Kidney (tissue), 14 donors: ENCODE measurements around the gene MEPCE. TPM values are rescaled to one million over a fixed set of nuclear protein-coding genes. Genes with fewer than 3 reads are reported as not detected.

Source experiments
- DNase-seq, 5 donors: peaks; one replicate each; pipeline ENCODE4 v3.0.0-alpha.2; 2013 to 2020
- FAIRE-seq: peaks from 2 replicates; lab custom pipeline; 2012; peaks lifted over from hg19 to GRCh38; lab: Jason Lieb, UNC
- H3K27ac ChIP-seq, 2 donors: one replicate each; pipeline ENCODE4 v1.7.0; 2013; ENCODE audit warnings: low read depth in 2 of 2, low read length in 2 of 2, inconsistent platforms in 1 of 2
- H3K27me3 ChIP-seq: one replicate; pipeline ENCODE4 v1.7.1; 2013; ENCODE audit warnings: low read length, inconsistent platforms; ENCODE audit not compliant: control insufficient read depth, insufficient read depth
- H3K36me3 ChIP-seq, 3 donors: one replicate each; pipeline versions ENCODE4 v1.7.0 to v1.7.1; 2013; ENCODE audit warnings: low read length in 3 of 3, control low read depth in 1 of 3, inconsistent platforms in 1 of 3; ENCODE audit not compliant: insufficient read depth in 3 of 3, control insufficient read depth in 2 of 3
- H3K4me1 ChIP-seq, 3 donors: one replicate each; pipeline versions ENCODE4 v1.7.0 to v1.7.1; 2013; ENCODE audit warnings: low read length in 3 of 3, inconsistent platforms in 1 of 3, low read depth in 1 of 3; ENCODE audit not compliant: control insufficient read depth in 2 of 3, insufficient read depth in 2 of 3
- H3K4me3 ChIP-seq, 3 donors: one replicate each; pipeline versions ENCODE4 v1.7.0 to v1.8.1; 2013; ENCODE audit warnings: low read length in 3 of 3, control low read depth in 1 of 3, inconsistent platforms in 1 of 3
- H3K9ac ChIP-seq, 3 donors: one replicate each; pipeline versions ENCODE4 v1.7.0 to v1.7.1; 2013; ENCODE audit warnings: low read length in 3 of 3, control low read depth in 1 of 3, inconsistent platforms in 1 of 3
- H3K9me3 ChIP-seq, 3 donors: one replicate each; pipeline versions ENCODE4 v1.7.0 to v1.7.1; 2013; ENCODE audit warnings: low read length in 3 of 3, control low read depth in 1 of 3, inconsistent platforms in 1 of 3; ENCODE audit not compliant: control insufficient read depth in 2 of 3, insufficient read depth in 1 of 3
- CTCF ChIP-seq: IDR thresholded peaks from 3 replicates; pipeline ENCODE4 v1.5.1; 2012; ENCODE audit warnings: mild to moderate bottlenecking, moderate library complexity, borderline replicate concordance; ENCODE audit not compliant: insufficient read depth; ENCODE audit errors: extremely low read depth
- intact Hi-C: fragments of 100-400 bp; cut with DNase I; formaldehyde crosslinking; loops from one replicate; pipeline ENCODE4 v1.11.1; 2022
- polyA plus RNA-seq: library from polyadenylated mRNA; stranded (reverse); fragments of 350-450 nt; fragmentation: Illumina TruSeq; extraction: RNeasy Lipid Tissue Mini Kit (QIAGEN cat#74804); gene quantifications from one replicate; pipeline ENCODE4 v1.2.3, GENCODE V29; 2014; ENCODE audit warnings: low read depth, low replicate concordance; ENCODE audit not compliant: insufficient read depth
- total RNA-seq: library from RNA; stranded (reverse); fragmentation: NEBNext Ultra II Directional; extraction: Animal tissue kit (Norgen Biotek cat#: 25700); gene quantifications from one replicate; pipeline ENCODE4 v1.2.1, GENCODE V29; 2021
- donor health status: control.
- donor health status: control.
- donor health status: control.
- donor health status: control.
- donor health status: control.
- donor health status: DM: yes; HTN: yes; CAD: no.
- donor health status: Normal renal cell carcinoma (clear cell type).

The MEPCE gene
- total and polyA plus RNA-seq, 2 donors from 2014 or later: 33.4 to 47.2 TPM

DNA sequence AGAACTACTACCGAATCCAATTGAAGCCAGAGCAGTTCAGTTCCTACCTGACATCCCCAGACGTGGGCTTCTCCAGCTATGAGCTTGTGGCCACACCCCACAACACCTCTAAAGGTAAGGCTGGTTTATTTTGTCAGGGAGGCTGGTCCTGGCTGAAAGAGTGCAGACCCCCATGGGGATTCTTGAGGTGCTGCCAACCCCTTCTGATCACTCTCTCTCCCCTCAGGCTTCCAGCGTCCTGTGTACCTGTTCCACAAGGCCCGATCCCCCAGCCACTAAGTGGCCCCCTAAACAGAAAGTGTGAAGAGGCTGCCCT lies 3.6 kb downstream of the MEPCE start:
- no peak overlapping the region for H3K4me3 ChIP-seq
- no peak overlapping the region for H3K27ac ChIP-seq
- intact Hi-C loops: no loop called here
- FAIRE-seq (no peak), DNase-seq (no peak)
- no peaks in the 10 kb centered on the region for H3K27me3 ChIP-seq
- peak overlapping the region in 1 of 3 donors; percentile 56 for H3K9ac ChIP-seq
- no peaks in the 10 kb centered on the region for H3K9me3 ChIP-seq
- peaks cover 0 to 34% (median 20%) of the 10 kb centered on the region in 3 donors for H3K4me1 ChIP-seq
- H3K36me3 ChIP-seq: peaks cover 5 to 20% (median 9%) of the 10 kb centered on the region in 3 donors
- TF ChIP-seq CTCF: no peak

- Histone ChIP-seq H3K9ac (peak overlapping the region in 1 of 3 donors; percentile 56), H3K27me3 (no peaks in the 10 kb centered on the region), H3K36me3 (peaks cover 5 to 20% (median 9%) of the 10 kb centered on the region in 3 donors), H3K4me3 (no peak overlapping the region), H3K27ac (peak overlapping the region in 1 of 2 donors; percentile 37), H3K9me3 (no peaks in the 10 kb centered on the region), H3K4me1 (peaks cover 0 to 34% (median 20%) of the 10 kb centered on the region in 3 donors)
- intact Hi-C loops: no loop called here
- DNase-seq (no peak), FAIRE-seq (no peak)
- no peak for TF ChIP-seq CTCF
These were observed 4.1 kb downstream of the MEPCE start for GRCh38 chr7:100433592-100434296.

- Histone ChIP-seq H3K27me3 (no peaks in the 10 kb centered on the region), H3K9me3 (no peaks in the 10 kb centered on the region), H3K9ac (peak overlapping the region in 2 of 3 donors; percentile 81 to 93), H3K36me3 (peaks cover 5 to 20% (median 9%) of the 10 kb centered on the region in 3 donors), H3K27ac (peak overlapping the region in 1 of 2 donors; percentile 93), H3K4me1 (peaks cover 0 to 34% (median 20%) of the 10 kb centered on the region in 3 donors), H3K4me3 (peak overlapping the region in 2 of 3 donors; percentile 66 to 77)
- FAIRE-seq (no peak), DNase-seq (no peak)
- intact Hi-C loops: no loop called here
- no peak for TF ChIP-seq CTCF
These were observed 4.9 kb downstream of the MEPCE start for GRCh38 chr7:100434297-100435144.
